ENCODE data around the gene KIRREL3.

The KIRREL3 gene

GRCh38 chr11:126457817-126458216 is 542.8 kb downstream of the KIRREL3 start:
- no peak for DNase-seq

- DNase-seq: no peak
Observed at GRCh38 chr11:126456783-126457542, 543.6 kb downstream of the KIRREL3 start.

- no peak for DNase-seq
Observed at GRCh38 chr11:126456089-126456488, 544.5 kb downstream of the KIRREL3 start.

- no peak for DNase-seq
Observed at GRCh38 chr11:126452241-126453101, 548.1 kb downstream of the KIRREL3 start.

GRCh38 chr11:126451211-126451802 is 549.3 kb downstream of the KIRREL3 start:
- no peak for DNase-seq

GRCh38 chr11:126450806-126451205 is 549.8 kb downstream of the KIRREL3 start:
- DNase-seq: no peak

GRCh38 chr11:126450198-126450597 is 550.4 kb downstream of the KIRREL3 start:
- no peak for DNase-seq

GRCh38 chr11:126446581-126446980 is 554.0 kb downstream of the KIRREL3 start:
- no peak for DNase-seq

GRCh38 chr11:126444072-126444471 is 556.5 kb downstream of the KIRREL3 start:
- no peak for DNase-seq

GRCh38 chr11:126443120-126443519 is 557.5 kb downstream of the KIRREL3 start:
- no peak for DNase-seq

GRCh38 chr11:126440792-126441514 is 559.6 kb downstream of the KIRREL3 start:
- peak; percentile 69 for DNase-seq

- DNase-seq: no peak
Observed at GRCh38 chr11:126440276-126440675, 560.3 kb downstream of the KIRREL3 start.

- DNase-seq: no peak
Observed at GRCh38 chr11:126438691-126439090, 561.9 kb downstream of the KIRREL3 start.

- DNase-seq: no peak
Observed at GRCh38 chr11:126438272-126438671, 562.3 kb downstream of the KIRREL3 start.

GRCh38 chr11:126437731-126438130 is 562.8 kb downstream of the KIRREL3 start:
- DNase-seq: no peak

- DNase-seq: no peak
Observed at GRCh38 chr11:126436209-126436755, 564.3 kb downstream of the KIRREL3 start.

- no peak for DNase-seq
Observed at GRCh38 chr11:126434950-126435335, 565.6 kb downstream of the KIRREL3 start.

- DNase-seq: no peak
Observed at GRCh38 chr11:126433989-126434949, 566.3 kb downstream of the KIRREL3 start.

- no peak for DNase-seq
Observed at GRCh38 chr11:126433244-126433846, 567.2 kb downstream of the KIRREL3 start.

GRCh38 chr11:126432525-126432924 is 568.0 kb downstream of the KIRREL3 start:
- DNase-seq: no peak

GRCh38 chr11:126432065-126432461 is 568.5 kb downstream of the KIRREL3 start:
- DNase-seq: no peak

Measured in hematopoietic multipotent progenitor cell treated with erythropoietin and hydrocortisone succinate and interleukin-3 and kit ligand, for 8 days (in vitro differentiated cells).